Peyer's patch (tissue), 4 donors: Measurements from ENCODE around the gene SMG7.

ENCODE experiments used
- POLR2A ChIP-seq, 2 donors: fragments of 450-650 bp; IDR thresholded peaks; one replicate each; pipeline ENCODE4 v1.5.1; 2017; ENCODE audit warnings: antibody characterized with exemption in 2 of 2, mild to moderate bottlenecking in 2 of 2, moderate library complexity in 2 of 2
- TF ChIP-seq, protein P1 (sequence below), 6 experiments: fragments of 450-650 bp in 4 of 6; fragments of 200-600 bp in 2 of 6; sonication (generic) in 1 of 6; IDR thresholded peaks; one replicate each; pipeline ENCODE4 v1.5.1; 2017 to 2019; ENCODE audit warnings: antibody characterized with exemption in 6 of 6, mild to moderate bottlenecking in 3 of 6, moderate library complexity in 1 of 6

DNA sequence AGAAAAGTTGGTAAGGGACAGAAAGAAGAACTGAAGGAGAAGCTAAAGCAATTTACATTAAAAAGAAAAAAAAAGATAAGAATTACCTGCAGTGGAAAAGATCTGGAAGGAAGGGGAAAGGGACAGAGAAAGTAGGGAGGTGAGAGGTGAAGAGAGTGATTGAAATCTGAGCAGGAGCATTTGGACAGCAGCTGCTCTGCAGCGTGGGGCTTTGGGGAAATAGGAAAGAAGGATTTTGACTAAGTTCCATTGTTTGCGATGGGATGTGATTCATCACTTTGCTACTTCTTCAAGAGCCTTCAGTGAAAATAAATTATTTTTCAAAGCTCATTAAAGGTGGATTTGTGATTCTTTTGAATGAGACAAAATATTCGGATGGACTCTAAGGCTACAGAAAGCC is 28.1 kb upstream of the SMG7 start:
- TF ChIP-seq, protein P1, sequence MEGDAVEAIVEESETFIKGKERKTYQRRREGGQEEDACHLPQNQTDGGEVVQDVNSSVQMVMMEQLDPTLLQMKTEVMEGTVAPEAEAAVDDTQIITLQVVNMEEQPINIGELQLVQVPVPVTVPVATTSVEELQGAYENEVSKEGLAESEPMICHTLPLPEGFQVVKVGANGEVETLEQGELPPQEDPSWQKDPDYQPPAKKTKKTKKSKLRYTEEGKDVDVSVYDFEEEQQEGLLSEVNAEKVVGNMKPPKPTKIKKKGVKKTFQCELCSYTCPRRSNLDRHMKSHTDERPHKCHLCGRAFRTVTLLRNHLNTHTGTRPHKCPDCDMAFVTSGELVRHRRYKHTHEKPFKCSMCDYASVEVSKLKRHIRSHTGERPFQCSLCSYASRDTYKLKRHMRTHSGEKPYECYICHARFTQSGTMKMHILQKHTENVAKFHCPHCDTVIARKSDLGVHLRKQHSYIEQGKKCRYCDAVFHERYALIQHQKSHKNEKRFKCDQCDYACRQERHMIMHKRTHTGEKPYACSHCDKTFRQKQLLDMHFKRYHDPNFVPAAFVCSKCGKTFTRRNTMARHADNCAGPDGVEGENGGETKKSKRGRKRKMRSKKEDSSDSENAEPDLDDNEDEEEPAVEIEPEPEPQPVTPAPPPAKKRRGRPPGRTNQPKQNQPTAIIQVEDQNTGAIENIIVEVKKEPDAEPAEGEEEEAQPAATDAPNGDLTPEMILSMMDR (IDR thresholded peaks at IDR 0.05): no peak
- no peak for TF ChIP-seq POLR2A (IDR thresholded peaks at IDR 0.05)
